Measurements from ENCODE around the gene TXNDC8. TPM values are rescaled to one million over a fixed set of nuclear protein-coding genes. Genes with fewer than 3 reads are reported as not detected.

The TXNDC8 gene
- total RNA-seq, 2 donors from 2014 or later: not detected

- H3K9me3 ChIP-seq: no peaks in the 10 kb centered on the region
- no peak for DNase-seq (ENCODE audit: low spot score)
- no peak overlapping the region for H3K4me3 ChIP-seq
- H3K27ac ChIP-seq: no peak overlapping the region
- H3K36me3 ChIP-seq: no peaks in the 10 kb centered on the region
- no peaks in the 10 kb centered on the region for H3K4me1 ChIP-seq
- no peaks in the 10 kb centered on the region for H3K27me3 ChIP-seq
- TF ChIP-seq CTCF (IDR thresholded peaks at IDR 0.05): no peak
Measured at GRCh38 chr9:110282018-110282738, 55.5 kb downstream of the TXNDC8 start.

- H3K36me3 ChIP-seq: no peaks in the 10 kb centered on the region
- H3K9me3 ChIP-seq: no peaks in the 10 kb centered on the region
- no peak overlapping the region for H3K27ac ChIP-seq
- H3K4me1 ChIP-seq: no peaks in the 10 kb centered on the region
- TF ChIP-seq CTCF (IDR thresholded peaks at IDR 0.05): no peak
- no peak for DNase-seq (ENCODE audit: low spot score)
- no peaks in the 10 kb centered on the region for H3K27me3 ChIP-seq
- no peak overlapping the region for H3K4me3 ChIP-seq
Measured at GRCh38 chr9:110278080-110278707, 59.5 kb downstream of the TXNDC8 start.

- TF ChIP-seq CTCF (IDR thresholded peaks at IDR 0.05): no peak
- Histone ChIP-seq H3K4me3 (no peak overlapping the region), H3K9me3 (no peaks in the 10 kb centered on the region), H3K36me3 (no peaks in the 10 kb centered on the region), H3K4me1 (no peaks in the 10 kb centered on the region), H3K27me3 (no peaks in the 10 kb centered on the region), H3K27ac (no peak overlapping the region)
- no peak for DNase-seq (ENCODE audit: low spot score)
Measured at GRCh38 chr9:110276781-110277180, 60.9 kb downstream of the TXNDC8 start.

- H3K27ac ChIP-seq: no peak overlapping the region
- H3K27me3 ChIP-seq: no peaks in the 10 kb centered on the region
- H3K4me1 ChIP-seq: no peaks in the 10 kb centered on the region
- no peak for TF ChIP-seq CTCF (IDR thresholded peaks at IDR 0.05)
- DNase-seq (ENCODE audit: low spot score): no peak
- H3K9me3 ChIP-seq: no peaks in the 10 kb centered on the region
- H3K4me3 ChIP-seq: no peak overlapping the region
- no peaks in the 10 kb centered on the region for H3K36me3 ChIP-seq
Measured at GRCh38 chr9:110270211-110270995, 67.3 kb downstream of the TXNDC8 start.

- H3K4me1 ChIP-seq: no peaks in the 10 kb centered on the region
- no peak for DNase-seq (ENCODE audit: low spot score)
- no peaks in the 10 kb centered on the region for H3K27me3 ChIP-seq
- no peak for TF ChIP-seq CTCF (IDR thresholded peaks at IDR 0.05)
- no peak overlapping the region for H3K4me3 ChIP-seq
- H3K9me3 ChIP-seq: no peaks in the 10 kb centered on the region
- no peaks in the 10 kb centered on the region for H3K36me3 ChIP-seq
- H3K27ac ChIP-seq: no peak overlapping the region
Measured at GRCh38 chr9:110266795-110267194, 70.9 kb downstream of the TXNDC8 start.

Measured in right atrium auricular region (tissue), 2 donors.